DOHH2 (cell line): ENCODE data around the gene CYBA.

Source experiments
- CTCF ChIP-seq: fragments of 200-600 bp; sonication (generic); IDR thresholded peaks from one replicate; pipeline ENCODE4 v1.5.1; 2014; ENCODE audit warnings: antibody characterized with exemption, mild to moderate bottlenecking, low read depth, low read length; ENCODE audit not compliant: poor library complexity, severe bottlenecking
- EZH2phosphoT487 ChIP-seq: fragments of 200-600 bp; sonication (generic); IDR thresholded peaks from 2 replicates; pipeline ENCODE4 v1.6.1; 2017; ENCODE audit warnings: borderline replicate concordance, mild to moderate bottlenecking, antibody characterized with exemption, low read length, moderate library complexity, mixed read lengths

GRCh38 chr16:88672776-88673175 is 21.9 kb upstream of the CYBA start:
- TF ChIP-seq CTCF: no peak
- no peak for TF ChIP-seq EZH2phosphoT487
